Nephron progenitor cell (in vitro differentiated cells): ENCODE results near the gene CCDC191.
A peak's percentile ranks its signal among the peaks of the same experiment; 100 is the strongest.

ENCODE experiments used
- DNase-seq: peaks from one replicate; pipeline ENCODE4 v3.0.0; 2021
- H3K27ac Mint-ChIP-seq: 2 replicates; pipeline ENCODE4 v1.8.0; 2021; ENCODE audit warnings: mild to moderate bottlenecking, moderate library complexity, mixed read lengths
- H3K27me3 Mint-ChIP-seq: 2 replicates; pipeline ENCODE4 v1.8.0; 2021; ENCODE audit warnings: mild to moderate bottlenecking, low read depth, mixed read lengths; ENCODE audit not compliant: poor library complexity
- H3K36me3 Mint-ChIP-seq: 2 replicates; pipeline ENCODE4 v1.8.0; 2021; ENCODE audit warnings: low read depth, mixed read lengths
- H3K4me1 Mint-ChIP-seq: 2 replicates; pipeline ENCODE4 v1.8.0; 2021; ENCODE audit warnings: mixed read lengths
- H3K4me3 Mint-ChIP-seq: 2 replicates; pipeline ENCODE4 v1.8.0; 2021; ENCODE audit warnings: mild to moderate bottlenecking, moderate library complexity, mixed read lengths
- H3K9me3 Mint-ChIP-seq: 2 replicates; pipeline ENCODE4 v1.8.0; 2021; ENCODE audit warnings: mild to moderate bottlenecking, moderate library complexity, mixed read lengths
- CTCF ChIP-seq: fragments of 200-600 bp; sonication (generic); IDR thresholded peaks from 2 replicates; pipeline ENCODE4 v1.5.0; 2021; ENCODE audit warnings: antibody characterized with exemption

Gene CCDC191, protein sequence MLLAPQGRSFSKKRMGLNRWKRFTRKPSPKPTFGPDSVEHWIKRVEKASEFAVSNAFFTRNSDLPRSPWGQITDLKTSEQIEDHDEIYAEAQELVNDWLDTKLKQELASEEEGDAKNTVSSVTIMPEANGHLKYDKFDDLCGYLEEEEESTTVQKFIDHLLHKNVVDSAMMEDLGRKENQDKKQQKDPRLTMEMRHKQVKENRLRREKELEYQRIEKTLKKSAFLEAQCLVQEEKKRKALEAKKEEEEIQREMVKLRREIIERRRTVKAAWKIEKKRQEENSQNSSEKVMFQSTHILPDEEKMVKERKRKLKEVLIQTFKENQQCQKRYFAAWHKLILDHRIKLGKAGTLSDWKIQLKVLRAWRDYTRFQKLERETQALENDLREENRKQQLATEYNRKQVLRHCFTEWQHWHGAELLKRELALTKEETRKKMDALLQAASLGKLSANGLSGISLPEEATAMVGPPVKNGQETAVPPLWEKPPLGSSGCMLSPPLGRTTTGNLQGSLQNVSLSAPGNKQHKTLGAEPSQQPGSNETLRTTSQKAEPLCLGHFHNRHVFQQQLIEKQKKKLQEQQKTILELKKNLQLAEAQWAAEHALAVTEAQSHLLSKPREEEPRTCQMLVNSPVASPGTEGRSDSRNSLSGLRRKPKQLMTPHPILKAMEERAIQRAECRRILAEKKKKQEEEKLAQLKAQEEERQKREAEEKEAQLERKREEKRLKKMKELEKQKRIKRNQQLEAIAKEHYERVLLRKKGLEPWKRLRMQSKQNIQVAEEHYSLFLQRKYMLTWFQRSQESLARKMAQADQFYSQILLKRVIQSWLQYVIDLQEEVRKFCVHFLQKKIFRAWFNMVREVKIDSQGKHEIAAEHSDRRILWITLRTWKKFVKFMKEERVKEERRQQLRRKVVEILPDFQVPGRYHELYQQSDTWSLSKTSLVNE

DNA sequence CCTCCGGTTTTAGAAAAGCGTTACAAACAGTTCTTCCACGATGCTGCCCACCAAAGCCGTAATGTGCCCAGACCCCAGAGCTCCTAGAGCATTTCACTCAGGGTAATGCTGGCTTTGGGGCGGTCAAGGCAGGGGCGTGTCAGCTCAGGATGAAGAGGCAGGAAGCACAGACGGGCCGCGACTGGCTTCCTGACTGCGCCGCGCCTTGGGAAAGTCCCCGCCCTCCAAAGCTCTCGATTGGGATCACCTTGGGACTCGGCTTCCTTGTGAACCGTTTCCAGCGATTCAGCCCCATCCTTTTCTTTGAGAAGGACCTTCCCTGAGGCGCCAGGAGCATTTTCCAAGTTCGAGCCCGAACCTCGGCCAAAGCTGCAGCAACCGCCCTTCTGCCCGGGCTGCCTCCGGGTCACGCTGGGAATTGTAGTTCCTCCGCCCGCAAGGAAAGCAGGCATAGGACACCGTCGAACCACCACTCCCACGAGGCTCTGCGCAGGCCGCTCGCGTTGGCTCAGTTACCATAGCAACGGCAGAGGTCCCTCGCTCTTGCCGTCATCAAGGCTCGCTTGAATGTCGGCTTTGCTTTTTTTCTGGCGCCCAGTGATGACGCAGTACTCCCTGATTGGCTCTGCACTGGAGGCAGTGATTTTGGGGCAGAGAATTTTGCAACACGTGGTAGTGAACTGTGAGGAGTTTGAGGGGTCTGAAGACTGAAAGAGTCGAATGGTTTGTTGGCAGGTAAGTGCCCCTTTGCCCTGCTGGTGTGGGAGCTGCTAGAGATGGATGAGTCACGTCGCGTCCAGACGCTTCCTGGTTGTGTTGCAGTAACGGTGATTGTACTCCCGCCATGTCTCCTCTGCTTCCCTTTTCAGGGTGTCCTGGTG, at the start of gene CCDC191, which contains the start of gene QTRT2:
TSS of gene CCDC191 (minus strand) at position 397 of the 881 bp plus-strand sequence. CDS start at position 337, 60 bp downstream.
TSS of gene QTRT2 (plus strand) at position 608 of the 881 bp plus-strand sequence. CDS start 8,521 bp downstream, outside the sequence.
- Mint-ChIP-seq H3K9me3 (no peaks in the 10 kb centered on the region), H3K36me3 (no peaks in the 10 kb centered on the region), H3K27me3 (no peaks in the 10 kb centered on the region), H3K4me3 (peak within 1 kb of the TSS; percentile 98), H3K4me1 (peaks cover 37% of the 10 kb centered on the region), H3K27ac (peak within 1 kb of the TSS; percentile 98)
- peak; percentile 96 for DNase-seq
- TF ChIP-seq CTCF = no peak

GRCh38 chr3:114104414-114104813, 48.1 kb upstream of the CCDC191 start:
- TF ChIP-seq CTCF = no peak
- no peaks in the 10 kb centered on the region for H3K36me3 Mint-ChIP-seq
- H3K4me3 Mint-ChIP-seq = no peak overlapping the region
- no peaks in the 10 kb centered on the region for H3K9me3 Mint-ChIP-seq
- H3K4me1 Mint-ChIP-seq = no peaks in the 10 kb centered on the region
- H3K27ac Mint-ChIP-seq = no peak overlapping the region
- DNase-seq = no peak
- no peaks in the 10 kb centered on the region for H3K27me3 Mint-ChIP-seq

DNA sequence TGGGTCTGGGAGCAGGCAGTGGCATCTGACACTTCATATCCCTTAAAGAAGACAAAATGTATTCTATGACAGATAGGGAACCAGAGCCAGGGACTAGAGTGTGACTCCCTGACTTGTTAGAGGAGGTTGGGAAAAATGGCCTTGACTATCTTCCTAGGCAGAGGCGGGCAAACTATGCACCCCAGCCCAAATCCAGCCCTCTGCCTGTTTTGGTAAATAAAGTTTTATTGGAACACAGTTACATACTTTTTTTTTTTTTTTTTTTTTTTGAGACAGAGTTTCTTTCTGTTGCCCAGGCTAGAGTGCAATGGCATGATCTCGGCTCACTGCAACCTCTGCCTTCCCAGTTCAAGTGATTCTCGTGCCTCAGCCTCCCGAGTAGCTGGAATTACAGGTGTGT, 47.5 kb upstream of the CCDC191 start:
- no peak overlapping the region for H3K4me3 Mint-ChIP-seq

GRCh38 chr3:114103181-114103580, 46.9 kb upstream of the CCDC191 start:
- no peak overlapping the region for H3K4me3 Mint-ChIP-seq
- no peak overlapping the region for H3K27ac Mint-ChIP-seq
- H3K4me1 Mint-ChIP-seq = no peaks in the 10 kb centered on the region
- no peak for DNase-seq
- no peaks in the 10 kb centered on the region for H3K27me3 Mint-ChIP-seq
- TF ChIP-seq CTCF = no peak
- H3K36me3 Mint-ChIP-seq = no peaks in the 10 kb centered on the region
- H3K9me3 Mint-ChIP-seq = no peaks in the 10 kb centered on the region

More for the DNA sequence above, 47.5 kb upstream of the CCDC191 start:
- Mint-ChIP-seq H3K36me3 (no peaks in the 10 kb centered on the region), H3K27me3 (no peaks in the 10 kb centered on the region), H3K27ac (no peak overlapping the region), H3K9me3 (no peaks in the 10 kb centered on the region), H3K4me1 (no peaks in the 10 kb centered on the region)
- no peak for TF ChIP-seq CTCF
- DNase-seq = no peak

GRCh38 chr3:114101101-114101500, 44.8 kb upstream of the CCDC191 start:
- no peak for DNase-seq
- no peak for TF ChIP-seq CTCF
- peaks cover 5% of the 10 kb centered on the region for H3K27me3 Mint-ChIP-seq
- H3K9me3 Mint-ChIP-seq = no peaks in the 10 kb centered on the region
- H3K27ac Mint-ChIP-seq = no peak overlapping the region
- no peaks in the 10 kb centered on the region for H3K4me1 Mint-ChIP-seq
- H3K4me3 Mint-ChIP-seq = no peak overlapping the region
- no peaks in the 10 kb centered on the region for H3K36me3 Mint-ChIP-seq
